Measurements from ENCODE around the gene MEIOSIN. TPM values are rescaled to one million over a fixed set of nuclear protein-coding genes. Genes with fewer than 3 reads are reported as not detected.

The MEIOSIN gene
- total RNA-seq, 2 donors from 2014 or later: not detected

DNA sequence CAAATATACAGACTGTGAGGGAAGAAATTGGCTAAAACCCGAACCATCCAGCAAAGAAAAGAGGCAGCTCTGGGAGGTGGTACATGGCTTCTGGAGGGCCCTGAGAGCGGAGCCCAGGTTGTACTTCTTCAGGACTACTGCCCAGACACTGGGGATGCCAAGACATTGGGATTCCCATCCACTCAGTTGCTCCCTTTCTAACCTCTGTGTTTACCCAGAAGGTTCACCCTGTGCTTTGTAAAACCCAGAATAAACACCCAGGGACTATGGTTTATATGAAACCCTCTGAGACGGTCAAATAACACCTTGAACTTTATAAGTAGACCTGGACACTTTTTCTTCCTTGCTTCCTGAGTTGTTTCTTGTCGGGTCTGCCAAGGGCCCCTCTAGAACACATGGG, 9.7 kb downstream of the MEIOSIN start:
- Histone ChIP-seq H3K4me3 (ENCODE audit: low read length) (no peak overlapping the region), H3K27ac (ENCODE audit: low read depth, low read length) (no peak overlapping the region), H3K36me3 (ENCODE audit: control insufficient read depth, insufficient read depth, low read length) (no peaks in the 10 kb centered on the region), H3K4me1 (ENCODE audit: control insufficient read depth, insufficient read depth, low read length) (no peaks in the 10 kb centered on the region), H3K27me3 (ENCODE audit: control insufficient read depth, insufficient read depth, low read length, poor library complexity, severe bottlenecking) (no peaks in the 10 kb centered on the region), H3K9ac (ENCODE audit: extremely low read depth, low read length, poor library complexity, severe bottlenecking) (no peak overlapping the region), H3K9me3 (ENCODE audit: control insufficient read depth, low read length) (no peaks in the 10 kb centered on the region)
- TF ChIP-seq, protein P1, sequence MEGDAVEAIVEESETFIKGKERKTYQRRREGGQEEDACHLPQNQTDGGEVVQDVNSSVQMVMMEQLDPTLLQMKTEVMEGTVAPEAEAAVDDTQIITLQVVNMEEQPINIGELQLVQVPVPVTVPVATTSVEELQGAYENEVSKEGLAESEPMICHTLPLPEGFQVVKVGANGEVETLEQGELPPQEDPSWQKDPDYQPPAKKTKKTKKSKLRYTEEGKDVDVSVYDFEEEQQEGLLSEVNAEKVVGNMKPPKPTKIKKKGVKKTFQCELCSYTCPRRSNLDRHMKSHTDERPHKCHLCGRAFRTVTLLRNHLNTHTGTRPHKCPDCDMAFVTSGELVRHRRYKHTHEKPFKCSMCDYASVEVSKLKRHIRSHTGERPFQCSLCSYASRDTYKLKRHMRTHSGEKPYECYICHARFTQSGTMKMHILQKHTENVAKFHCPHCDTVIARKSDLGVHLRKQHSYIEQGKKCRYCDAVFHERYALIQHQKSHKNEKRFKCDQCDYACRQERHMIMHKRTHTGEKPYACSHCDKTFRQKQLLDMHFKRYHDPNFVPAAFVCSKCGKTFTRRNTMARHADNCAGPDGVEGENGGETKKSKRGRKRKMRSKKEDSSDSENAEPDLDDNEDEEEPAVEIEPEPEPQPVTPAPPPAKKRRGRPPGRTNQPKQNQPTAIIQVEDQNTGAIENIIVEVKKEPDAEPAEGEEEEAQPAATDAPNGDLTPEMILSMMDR (conservative IDR thresholded peaks at IDR 0.05): no peak
- Mint-ChIP-seq H3K27me3 (ENCODE audit: insufficient read depth) (peaks cover 4% of the 10 kb centered on the region), H3K4me1 (no peaks in the 10 kb centered on the region), H3K4me3 (no peak overlapping the region), H3K36me3 (ENCODE audit: low read depth) (no peaks in the 10 kb centered on the region), H3K9me3 (no peaks in the 10 kb centered on the region), H3K27ac (peak overlapping the region; percentile 8)
- no peak for DNase-seq
- WGBS, 2 experiments (ENCODE audit: insufficient coverage in 1 of 2, insufficient read length in 1 of 2): 70 to 82% methylated on average over 2 to 3 of the region's 4 CpGs

DNA sequence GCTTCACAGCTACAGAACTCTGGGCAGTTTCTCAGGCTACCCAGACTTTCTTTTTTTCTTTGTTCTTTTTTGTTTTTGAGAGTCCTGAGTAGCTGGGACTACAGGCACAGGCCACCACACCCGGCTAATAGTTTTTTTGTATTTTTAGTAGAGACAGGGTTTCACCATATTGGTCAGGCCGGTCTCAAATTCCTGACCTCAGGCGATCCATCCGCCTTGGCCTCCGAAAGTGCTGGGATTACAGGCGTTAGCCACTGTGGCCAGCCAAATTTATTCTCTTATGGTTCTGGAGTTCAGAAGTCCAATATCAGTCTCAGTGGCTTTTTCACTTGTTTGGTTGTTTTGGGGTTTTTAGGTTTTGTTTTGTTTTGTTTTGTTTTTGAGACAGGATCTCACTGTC, 12.4 kb downstream of the MEIOSIN start:
- Histone ChIP-seq H3K9me3 (ENCODE audit: control insufficient read depth, low read length) (no peaks in the 10 kb centered on the region), H3K36me3 (ENCODE audit: control insufficient read depth, insufficient read depth, low read length) (no peaks in the 10 kb centered on the region), H3K27ac (ENCODE audit: low read depth, low read length) (no peak overlapping the region), H3K4me1 (ENCODE audit: control insufficient read depth, insufficient read depth, low read length) (no peaks in the 10 kb centered on the region), H3K27me3 (ENCODE audit: control insufficient read depth, insufficient read depth, low read length, poor library complexity, severe bottlenecking) (no peaks in the 10 kb centered on the region), H3K4me3 (ENCODE audit: low read length) (no peak overlapping the region), H3K9ac (ENCODE audit: extremely low read depth, low read length, poor library complexity, severe bottlenecking) (no peak overlapping the region)
- no peaks in the 10 kb centered on the region for H3K9me3 Mint-ChIP-seq
- no peaks in the 10 kb centered on the region for H3K36me3 Mint-ChIP-seq (ENCODE audit: low read depth)
- H3K4me1 Mint-ChIP-seq: no peaks in the 10 kb centered on the region
- TF ChIP-seq, protein P1 (conservative IDR thresholded peaks at IDR 0.05): no peak
- no peak overlapping the region for H3K4me3 Mint-ChIP-seq
- H3K27ac Mint-ChIP-seq: no peak overlapping the region
- H3K27me3 Mint-ChIP-seq (ENCODE audit: insufficient read depth): peaks cover 4% of the 10 kb centered on the region
- DNase-seq: no peak
- 86 to 93% methylated on average over 6 of the region's 6 CpGs for WGBS, 2 experiments (ENCODE audit: insufficient coverage in 1 of 2, insufficient read length in 1 of 2)

DNA sequence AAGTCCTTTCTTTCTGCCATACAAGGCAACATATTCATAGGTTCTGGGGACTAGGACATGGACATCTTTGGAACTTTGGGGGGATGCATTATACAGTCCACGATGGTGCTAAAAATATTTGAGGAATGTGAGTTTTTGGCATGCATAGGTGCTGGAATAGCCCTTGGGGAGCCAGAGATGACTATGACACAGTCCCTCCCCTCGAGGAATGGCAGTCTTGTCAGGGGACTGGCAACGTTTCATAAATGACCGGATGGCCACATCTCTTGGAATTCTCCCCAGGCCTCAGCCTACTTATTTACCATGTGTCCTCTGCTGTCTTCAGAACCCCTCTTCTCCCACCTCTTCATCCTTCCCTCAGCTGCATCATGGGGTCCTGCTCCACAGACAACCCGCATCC, 13.6 kb downstream of the MEIOSIN start:
- Histone ChIP-seq H3K36me3 (ENCODE audit: control insufficient read depth, insufficient read depth, low read length) (no peaks in the 10 kb centered on the region), H3K27me3 (ENCODE audit: control insufficient read depth, insufficient read depth, low read length, poor library complexity, severe bottlenecking) (no peaks in the 10 kb centered on the region), H3K4me1 (ENCODE audit: control insufficient read depth, insufficient read depth, low read length) (no peaks in the 10 kb centered on the region), H3K9ac (ENCODE audit: extremely low read depth, low read length, poor library complexity, severe bottlenecking) (no peak overlapping the region), H3K9me3 (ENCODE audit: control insufficient read depth, low read length) (no peaks in the 10 kb centered on the region), H3K27ac (ENCODE audit: low read depth, low read length) (no peak overlapping the region), H3K4me3 (ENCODE audit: low read length) (no peak overlapping the region)
- 90 to 91% methylated on average over 4 to 5 of the region's 5 CpGs for WGBS, 2 experiments (ENCODE audit: insufficient coverage in 1 of 2, insufficient read length in 1 of 2)
- no peak for DNase-seq
- Mint-ChIP-seq H3K36me3 (ENCODE audit: low read depth) (no peaks in the 10 kb centered on the region), H3K27me3 (ENCODE audit: insufficient read depth) (peaks cover 4% of the 10 kb centered on the region), H3K9me3 (no peaks in the 10 kb centered on the region), H3K27ac (no peak overlapping the region), H3K4me3 (no peak overlapping the region), H3K4me1 (no peaks in the 10 kb centered on the region)
- TF ChIP-seq, protein P1 (conservative IDR thresholded peaks at IDR 0.05): no peak
